GM04504 (cell line): ENCODE results near the gene SND1.

ENCODE experiments used
- DNase-seq: peaks from one replicate; pipeline ENCODE4 v3.0.0-alpha.2; 2012; ENCODE audit warnings: low read depth

SND1 gene

DNA sequence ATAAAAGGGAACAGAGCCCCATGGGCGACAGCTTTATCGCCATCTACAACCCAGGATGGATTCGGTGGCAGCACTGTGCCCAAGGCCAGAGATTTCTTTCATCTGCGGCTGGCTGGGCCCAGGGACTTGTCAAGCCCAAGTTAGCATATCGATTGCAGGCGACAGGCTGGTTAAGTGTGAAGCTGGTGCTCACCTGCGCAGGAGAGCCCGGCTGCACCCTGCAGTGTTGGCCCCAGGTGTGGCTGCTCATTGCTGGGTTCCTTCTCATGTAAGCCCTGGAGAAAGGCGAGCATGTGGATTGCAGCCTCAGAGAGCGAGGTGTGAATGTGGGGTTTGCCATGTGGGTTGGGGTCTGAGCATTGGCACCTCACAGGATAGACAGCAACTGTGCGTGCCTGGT is 419.8 kb downstream of the SND1 start:
- DNase-seq: no peak

DNA sequence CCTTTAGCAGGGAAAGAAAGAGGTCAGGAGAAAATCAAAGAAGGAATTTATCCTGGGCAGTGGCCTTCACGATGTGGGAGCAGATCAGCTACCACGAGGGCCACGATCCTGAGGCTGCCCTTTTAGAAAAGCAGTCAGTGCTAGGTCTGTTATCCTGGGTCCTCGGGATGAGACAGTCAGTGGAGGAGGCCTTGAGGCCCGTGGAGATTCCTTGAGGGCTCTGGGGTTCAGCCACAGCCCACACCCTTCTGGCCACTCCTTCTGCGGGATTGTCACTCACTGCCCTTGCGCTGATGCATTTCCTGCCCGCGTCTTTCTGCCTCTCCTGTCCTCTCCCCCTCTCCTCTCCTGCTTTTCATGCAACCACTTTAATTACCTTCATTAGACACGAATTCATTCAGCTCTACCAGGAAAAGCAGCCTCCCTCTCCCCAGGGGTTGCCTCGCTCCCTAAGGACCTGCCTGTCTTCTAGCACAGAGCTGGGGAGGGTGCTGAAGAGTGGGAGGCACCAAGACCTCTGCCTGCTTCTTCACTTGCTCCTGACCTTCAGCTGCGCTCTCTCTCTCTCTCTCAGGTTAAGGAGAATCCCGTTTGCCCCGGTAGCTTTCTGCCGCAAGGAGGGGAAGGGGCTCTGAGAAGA is 421.8 kb downstream of the SND1 start:
- DNase-seq: no peak

DNA sequence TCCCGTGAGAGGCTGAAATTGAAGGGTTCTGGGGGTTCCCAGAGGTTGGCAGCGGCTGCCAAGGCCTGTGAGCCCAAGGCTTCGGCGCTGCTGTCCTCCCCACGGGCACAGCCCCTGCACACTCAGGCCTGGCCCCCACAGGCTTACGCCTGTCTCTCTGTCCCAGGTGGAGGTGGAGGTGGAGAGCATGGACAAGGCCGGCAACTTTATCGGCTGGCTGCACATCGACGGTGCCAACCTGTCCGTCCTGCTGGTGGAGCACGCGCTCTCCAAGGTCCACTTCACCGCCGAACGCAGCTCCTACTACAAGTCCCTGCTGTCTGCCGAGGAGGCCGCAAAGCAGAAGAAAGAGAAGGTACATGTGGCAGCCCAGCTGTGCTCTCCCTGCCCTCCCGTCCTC is 422.3 kb downstream of the SND1 start:
- no peak for DNase-seq

DNA sequence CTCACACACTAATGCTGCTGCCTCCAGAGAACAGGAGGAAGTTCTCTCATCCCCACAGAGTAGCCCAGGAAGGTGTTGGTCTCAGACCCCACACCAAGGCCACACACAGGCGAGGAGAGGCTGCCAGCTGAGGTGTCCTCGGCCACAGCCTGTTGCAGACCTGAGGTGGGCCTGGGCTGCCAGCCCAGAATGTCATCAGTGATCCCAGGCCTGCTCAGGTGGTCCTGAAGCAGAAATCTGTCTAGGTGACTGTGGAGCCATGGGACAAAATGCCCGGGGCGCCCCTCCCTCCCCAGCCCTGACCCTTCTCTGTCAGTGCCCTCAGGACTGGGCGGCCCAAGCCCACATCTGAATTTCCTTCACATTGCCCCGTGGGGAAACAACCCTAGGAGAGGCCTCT is 422.7 kb downstream of the SND1 start:
- no peak for DNase-seq

DNA sequence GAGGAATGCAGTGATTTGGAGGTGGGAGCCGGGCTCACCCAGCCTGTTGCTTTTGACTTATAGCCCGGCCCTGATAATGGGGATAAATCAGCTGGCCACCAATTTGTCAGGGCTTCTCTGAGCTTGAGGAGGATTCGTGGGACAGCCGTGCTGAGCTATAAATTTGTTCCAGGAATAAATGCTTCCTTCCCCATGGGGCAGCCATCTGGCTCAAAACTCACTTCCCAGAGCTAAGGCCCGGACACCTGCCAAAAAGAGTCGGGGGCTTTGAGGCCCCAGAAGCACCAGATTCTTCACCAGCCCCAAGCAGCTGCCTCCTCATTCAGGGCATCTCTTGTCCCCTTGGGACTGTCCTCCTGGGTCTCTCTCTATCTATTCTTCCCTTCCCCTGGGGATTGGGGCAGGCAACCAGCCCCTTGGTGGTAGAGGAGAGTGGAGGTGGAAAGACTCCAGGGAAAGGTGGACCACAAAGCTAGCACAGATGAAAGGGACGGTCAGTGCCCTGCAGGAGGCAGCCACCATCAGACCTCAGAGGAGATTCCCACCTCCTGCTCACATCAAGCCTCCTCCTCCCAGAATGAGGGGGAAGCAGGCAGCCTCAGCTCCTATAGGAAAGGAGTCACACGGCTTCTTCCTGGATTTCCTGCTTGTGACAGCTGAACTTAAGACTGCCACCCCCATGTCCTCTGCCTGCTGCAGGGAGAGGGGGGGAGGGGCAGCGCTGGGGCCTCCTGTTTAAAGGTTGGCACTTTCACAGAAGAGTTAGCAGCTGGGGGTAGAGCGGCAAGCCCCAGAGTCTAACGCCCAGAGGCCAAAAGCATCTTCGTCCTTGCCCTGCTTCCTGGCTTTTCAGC is 423.5 kb downstream of the SND1 start:
- no peak for DNase-seq

DNA sequence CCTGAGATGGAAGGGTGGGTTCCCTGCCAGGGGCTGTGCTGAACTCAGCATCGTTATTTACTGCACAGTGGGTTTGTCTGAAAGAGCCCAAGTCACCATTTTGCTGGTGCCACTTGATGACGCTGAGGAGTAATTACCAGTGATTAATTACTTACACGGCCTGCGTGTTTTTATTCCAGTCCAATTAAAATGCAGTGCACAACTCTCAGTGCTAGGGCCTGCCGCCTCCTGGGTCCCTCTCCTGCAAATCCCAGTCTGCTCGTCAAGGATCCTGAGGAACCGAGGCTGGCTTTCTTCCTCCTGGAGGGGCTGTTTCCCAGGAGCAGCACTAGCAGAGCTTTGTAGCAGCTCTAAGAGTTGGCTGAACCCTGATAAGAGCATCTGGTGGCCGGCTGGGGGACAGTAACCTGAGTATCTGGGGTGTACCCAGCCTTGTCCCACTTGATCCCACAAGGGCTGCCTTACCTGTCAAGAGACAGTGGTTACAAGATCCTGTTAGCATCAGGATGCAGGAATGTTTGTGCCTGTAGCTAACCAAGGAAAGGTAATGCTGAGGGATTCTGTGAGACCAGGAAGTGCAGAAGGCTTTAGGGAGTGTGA is 424.3 kb downstream of the SND1 start:
- DNase-seq: no peak

DNA sequence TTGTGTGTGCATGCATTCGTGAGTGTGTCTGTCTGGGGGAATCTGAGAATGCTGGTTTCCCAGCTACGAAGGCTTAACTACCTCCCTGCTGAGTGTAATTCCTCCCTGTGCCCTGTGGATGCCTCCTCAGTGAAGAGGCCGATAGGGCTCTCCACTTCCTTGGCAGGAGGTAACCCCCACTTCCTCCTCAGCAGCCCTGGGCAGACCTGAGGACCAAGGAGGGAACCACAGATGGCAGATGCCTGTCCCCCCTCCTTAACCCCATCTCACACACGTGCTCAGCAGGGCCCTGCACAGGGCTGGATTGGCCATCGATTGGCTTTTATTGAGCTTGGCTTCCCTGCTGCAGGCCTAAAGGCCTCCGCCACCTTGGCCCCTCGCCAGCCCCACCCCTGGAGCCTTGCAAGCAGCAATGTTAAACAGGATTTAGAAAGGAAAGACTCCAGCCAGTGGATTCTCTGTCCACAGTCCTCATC is 424.8 kb downstream of the SND1 start:
- no peak for DNase-seq

DNA sequence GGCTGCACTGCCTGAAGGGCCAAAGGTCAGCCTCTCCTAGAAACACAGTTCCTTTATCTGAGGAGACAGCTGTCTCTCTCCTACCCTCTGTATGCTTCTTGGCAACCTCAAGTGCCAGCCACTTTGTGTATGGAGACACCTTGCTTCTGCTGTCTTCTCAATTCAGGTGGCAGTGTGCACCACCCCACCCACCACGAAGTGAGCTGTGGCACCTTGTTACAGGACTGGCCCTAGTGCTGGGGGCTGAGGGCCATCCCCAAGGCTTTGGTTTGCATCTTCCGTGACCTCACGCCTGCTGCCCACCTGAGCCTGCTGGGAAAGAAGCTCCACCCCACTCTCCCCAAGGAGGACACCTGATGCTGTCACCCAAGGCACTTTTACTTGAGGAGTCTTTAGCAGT is 426.3 kb downstream of the SND1 start:
- no peak for DNase-seq

DNA sequence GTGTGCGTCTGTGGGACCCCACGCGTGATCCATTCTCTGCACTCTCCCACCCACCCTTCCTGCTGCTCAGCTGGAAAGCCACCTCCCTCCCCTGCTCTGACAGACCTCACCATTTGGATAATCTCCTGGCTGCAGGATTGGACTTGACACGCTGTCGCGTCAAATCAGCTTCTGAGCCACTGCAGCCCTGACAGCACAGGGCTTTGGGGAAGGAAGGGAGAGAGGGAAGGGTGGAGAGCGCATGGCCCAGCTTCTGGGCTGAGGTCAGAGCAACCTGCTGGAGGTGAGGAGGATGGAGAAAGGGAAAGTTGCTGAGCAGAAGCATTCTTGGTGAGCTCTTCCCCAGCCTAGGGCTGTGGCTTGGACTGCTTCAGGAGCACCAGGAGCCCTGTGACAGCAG is 428.2 kb downstream of the SND1 start:
- no peak for DNase-seq

DNA sequence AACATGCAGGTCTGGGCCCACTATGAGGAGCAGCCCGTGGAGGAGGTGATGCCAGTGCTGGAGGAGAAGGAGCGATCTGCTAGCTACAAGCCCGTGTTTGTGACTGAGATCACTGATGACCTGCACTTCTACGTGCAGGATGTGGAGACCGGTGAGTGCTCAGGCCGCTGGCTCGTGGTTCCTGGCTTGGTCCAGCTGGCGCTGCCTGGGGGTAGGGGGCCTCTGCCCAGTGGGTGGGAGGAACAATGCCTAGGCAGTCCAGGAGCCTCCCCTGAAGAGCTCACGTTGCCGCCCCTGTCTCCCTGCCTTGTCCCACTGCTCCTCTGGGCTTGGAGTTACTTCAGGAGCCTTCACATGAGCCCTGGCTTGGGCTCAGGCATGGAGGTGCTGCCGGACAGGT is 429.4 kb downstream of the SND1 start:
- DNase-seq: no peak

DNA sequence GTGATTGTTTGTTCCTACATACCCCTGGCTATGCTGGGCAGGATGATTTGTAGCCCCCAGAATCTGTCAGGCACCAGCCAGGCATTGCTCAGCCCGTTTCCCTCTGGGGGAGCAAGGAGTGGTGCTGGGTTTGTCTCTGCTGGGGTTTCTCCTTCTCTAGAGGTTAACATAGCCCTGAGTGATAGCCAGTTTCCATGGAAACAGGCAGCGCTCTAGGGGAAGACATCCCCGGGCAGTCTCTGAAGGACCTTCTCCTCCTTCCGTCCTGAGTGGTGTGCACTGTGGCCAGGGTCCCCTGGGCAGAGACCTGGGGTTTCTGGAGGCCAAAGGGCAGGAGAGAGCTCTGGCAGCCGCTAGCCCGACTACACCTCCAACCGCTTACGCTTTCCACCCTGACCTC is 429.8 kb downstream of the SND1 start:
- no peak for DNase-seq

DNA sequence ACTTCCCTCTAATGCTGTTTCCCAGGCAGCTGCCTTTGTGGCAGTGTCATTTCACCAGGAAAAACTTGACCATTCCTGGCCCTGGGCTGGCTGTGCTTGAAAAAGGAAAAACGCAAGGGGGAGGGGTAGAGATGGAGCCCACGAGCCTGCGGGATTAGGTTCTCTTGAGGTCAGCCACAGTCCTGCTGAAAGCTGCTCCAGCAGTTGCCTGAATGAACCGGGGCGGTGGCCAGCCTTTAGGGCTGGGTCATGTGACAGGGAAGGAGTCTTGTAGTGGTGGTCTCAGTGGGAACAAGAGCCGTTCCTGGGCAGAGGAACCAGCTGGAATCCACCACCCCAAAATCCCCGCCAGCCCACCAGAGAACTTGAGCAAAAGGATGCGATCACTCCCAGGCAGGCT is 430.4 kb downstream of the SND1 start:
- DNase-seq: no peak

DNA sequence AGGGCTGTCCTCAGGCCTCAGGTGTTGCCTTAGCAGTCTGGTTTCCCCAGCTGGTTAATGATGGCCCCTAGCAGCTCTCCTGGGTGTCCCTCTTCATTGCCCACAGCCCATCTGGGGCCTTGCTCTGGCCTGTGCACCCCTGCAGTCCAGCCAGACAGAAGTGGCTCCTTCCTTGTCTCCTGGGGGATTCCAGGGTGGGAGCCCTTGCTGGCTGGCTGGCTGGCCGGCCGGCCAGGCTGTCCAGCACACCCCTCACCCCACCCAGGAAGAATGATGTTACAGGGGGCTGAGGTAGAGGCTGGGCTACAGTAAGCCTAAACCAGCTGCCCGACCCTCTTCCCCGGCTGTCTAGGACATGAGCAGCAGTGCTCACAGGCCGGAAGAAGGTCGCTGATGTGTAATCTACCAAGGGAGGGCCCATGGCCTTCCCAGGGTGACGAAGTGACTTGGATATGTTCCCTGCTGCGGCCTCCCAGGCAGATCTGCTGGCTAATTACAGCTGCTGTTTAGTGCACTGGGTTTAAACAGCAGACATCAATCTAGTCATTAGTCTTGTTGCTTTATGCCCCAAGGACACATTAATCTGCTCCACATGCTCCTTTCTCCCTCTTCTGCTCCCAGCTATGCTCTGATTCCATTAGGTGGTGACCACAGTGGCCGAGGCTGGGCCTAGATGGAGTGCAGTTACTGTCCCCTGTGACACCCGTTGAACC is 433.1 kb downstream of the SND1 start:
- DNase-seq: no peak

DNA sequence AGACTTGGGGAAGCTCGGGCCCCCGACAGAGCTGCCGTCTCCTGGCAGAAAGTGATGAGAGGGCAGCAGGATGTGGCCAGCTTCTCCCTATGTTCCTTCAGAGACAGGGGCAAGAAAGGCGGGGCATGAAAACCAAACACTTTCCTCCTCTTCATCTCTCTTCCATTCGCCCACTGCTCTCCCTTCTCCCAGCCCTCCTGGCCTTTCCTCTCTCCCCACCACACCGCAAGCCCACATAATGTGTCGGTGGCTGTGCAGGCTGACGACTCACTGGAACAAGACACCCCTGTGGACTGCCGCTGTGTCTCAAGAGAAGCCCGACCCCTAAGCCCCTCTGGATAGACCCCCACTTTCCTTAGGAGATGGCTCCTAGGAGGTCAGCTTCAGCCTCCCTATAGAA is 438.5 kb downstream of the SND1 start:
- no peak for DNase-seq

DNA sequence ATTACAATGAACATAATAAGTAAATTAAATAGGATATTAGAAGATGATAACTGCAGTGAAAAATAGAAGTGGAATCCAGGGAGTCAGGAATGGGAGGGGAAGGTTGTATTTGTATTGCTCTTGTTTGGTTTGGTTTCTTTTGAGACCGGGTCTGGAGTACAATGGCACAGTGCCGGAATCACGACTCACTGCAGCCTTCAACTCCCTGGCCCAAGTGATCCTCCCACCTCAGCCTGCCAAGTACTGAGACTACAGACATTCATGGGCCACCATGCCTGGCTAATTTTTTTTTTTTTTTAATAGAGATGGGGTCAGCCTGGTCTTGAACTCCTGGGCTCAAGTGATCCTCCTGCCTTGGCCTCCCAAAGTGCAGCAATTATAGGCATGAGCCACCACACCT is 439.1 kb downstream of the SND1 start:
- DNase-seq: no peak

DNA sequence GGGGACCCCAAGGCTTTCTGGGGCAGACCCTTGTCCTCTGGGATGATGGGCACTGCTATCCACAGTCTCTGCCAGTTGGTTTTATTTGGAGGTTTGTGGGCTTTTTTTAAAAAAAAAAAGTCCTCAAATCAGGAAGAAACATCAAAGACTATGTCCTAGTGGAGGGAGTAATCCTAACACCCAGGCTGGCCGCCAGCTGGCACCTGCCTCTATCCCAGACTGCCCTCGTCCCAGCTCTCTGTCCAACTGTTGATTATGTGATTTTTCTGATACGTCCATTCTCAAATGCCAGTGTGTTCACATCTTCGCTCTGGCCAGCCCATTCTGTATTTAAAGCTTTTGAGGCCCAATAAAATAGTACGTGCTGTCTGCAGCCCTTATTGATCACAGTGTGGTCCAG is 440.2 kb downstream of the SND1 start:
- no peak for DNase-seq

DNA sequence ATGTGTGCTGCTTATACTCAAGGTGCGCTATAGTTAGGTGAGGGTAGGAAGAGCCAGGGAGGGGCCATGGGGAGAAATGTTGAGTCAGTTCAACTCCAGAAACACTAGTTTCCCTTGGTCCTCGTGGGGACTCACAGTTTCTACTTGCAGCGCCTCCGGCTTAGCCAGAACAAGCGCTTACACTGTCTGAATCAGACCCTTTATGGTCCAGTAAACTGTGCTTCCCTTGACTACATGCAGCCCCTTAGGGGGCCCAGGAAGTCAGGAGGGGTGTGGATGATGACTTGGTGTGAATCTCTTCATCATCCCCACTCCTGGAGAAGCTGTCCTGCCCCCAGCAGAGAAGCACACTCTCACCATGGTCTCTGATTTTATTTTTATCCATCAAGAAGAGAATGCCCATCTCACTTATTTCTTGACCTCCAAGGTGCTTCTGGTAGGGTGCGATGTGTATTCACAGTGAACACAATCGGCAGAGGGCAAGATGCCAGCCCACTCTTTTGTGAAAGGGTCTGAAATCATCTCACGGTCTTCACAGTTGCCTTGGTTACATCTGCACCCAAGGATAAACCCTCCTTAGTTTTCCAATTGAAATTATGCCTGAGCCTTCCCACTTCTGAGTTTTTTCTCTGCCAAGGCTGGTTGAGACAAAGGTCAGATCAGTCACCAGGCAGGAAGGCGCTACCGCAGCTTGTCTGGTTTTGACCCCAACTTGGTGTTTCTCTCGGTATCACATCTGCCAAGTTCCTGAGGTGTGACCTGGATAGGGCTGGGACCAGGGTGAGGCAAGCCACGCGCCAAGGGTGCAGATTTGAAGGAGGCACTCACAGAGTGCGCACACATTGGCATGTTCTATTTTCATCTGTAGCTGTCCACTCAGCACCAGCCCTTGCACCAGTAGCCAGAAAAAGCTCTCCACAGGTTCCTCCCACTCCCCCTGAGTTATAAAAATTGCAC is 441.9 kb downstream of the SND1 start:
- no peak for DNase-seq

DNA sequence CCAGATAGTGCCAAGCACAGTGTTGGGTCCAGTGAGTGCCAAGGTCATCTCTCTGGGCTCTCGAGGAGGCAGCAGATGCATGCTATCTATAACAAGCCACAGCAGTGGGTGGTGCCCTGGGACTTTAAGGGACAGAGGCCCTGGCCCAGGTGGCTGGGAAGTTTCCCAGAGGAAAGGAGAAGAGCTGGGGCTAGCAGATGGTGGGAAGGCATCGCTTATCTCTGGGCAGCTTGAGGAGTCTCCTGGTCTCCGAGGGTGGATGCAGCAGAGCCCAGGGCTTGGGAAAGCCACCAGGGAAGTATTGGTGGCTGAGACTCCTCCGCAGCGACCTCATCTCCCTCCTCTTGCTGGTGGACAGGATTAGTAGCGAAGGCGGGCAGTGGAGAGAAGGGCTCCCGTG is 442.7 kb downstream of the SND1 start:
- DNase-seq: no peak

DNA sequence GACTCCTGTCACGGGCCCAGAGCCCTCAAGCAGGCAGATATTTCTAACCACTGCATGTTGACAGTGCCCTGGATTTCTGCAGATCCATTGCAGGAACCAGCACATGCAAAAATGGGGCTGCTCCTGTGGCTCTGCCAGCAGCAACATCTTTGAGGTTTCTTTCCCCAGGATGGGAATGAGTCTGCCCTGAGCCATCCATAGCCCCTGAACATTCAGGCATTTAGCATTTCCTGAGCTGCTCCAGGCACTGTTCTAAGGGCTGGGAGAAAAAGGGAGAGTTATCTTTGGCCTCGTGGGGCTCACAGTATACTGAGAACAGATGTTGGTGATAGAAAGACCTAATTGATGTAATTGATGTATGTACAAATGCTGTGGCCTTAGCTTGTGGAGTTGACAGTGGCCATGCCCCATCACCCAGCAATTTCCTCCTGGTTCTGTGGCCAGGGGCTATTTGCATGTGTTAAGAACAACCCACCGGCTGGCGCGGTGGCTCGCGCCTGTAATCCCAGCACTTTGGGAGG is 445.3 kb downstream of the SND1 start:
- DNase-seq: no peak

DNA sequence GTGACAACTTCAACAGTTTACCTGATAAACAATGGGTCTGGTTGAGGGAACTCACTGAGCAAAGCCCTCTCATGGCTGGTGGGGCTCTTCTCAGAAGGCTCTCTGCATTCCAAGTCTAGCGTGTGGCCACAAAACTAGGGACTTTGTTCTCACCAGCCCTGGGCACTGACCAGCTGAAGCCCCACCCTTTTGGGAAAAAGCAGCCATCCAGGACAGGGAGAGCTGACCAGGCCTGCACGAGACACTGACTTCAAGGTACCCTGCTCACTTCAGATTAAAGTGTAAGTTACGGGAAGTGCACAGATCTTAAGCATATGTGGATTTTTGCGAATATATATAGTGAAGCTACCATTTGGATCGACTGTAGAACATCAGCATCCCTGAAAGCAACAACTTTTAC is 446.6 kb downstream of the SND1 start:
- no peak for DNase-seq

DNA sequence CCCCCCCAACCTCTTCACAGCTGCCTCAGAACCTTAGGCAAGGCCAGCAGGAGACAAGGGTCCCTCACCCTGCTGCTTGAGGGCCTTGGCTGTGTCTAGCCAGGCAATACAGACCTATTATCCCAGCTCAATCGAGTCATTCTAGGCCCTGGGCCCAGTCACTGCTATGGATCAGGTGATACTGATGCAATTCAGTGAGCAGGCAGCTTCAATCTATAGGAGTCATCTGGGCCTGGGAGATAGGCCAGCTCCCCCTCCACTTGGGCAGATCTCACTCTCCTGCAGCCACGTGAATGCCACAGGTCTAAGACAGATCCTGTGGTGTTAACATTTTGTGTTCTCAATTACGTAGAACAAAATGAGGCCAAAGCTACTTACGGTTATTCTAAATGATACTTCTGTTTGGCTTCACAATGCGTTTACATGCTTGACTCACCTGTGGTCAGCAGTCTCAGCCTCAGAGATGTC is 447.2 kb downstream of the SND1 start:
- no peak for DNase-seq
